NCI-H1092 treated with DMSO at 0.1 percent for 48 hours (cell line): ENCODE data around the gene ARHGAP42.

ENCODE experiments used
- DNase-seq: peaks from one replicate; lab custom pipeline; 2025; lab: John Stamatoyannopoulos, UW

ARHGAP42 gene

DNA sequence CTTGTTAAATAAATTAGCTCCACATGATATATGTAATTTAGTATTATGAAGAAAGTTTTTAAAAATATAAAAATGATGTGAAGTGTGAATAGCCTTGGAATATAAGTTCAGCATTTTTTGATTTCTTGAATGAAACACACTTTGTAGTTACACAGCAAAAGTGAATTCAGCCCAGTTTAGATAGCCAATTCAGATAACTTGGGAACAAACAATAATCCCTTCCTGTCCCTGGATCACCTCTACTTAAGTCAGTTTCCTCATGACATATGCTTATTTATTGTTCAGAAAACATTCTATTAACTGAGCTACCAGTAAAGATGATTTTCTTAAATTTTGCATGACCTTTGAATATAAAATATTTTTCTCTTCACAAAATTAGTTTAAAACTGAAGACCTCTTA is 335.2 kb downstream of the ARHGAP42 start:
- DNase-seq, result no peak

DNA sequence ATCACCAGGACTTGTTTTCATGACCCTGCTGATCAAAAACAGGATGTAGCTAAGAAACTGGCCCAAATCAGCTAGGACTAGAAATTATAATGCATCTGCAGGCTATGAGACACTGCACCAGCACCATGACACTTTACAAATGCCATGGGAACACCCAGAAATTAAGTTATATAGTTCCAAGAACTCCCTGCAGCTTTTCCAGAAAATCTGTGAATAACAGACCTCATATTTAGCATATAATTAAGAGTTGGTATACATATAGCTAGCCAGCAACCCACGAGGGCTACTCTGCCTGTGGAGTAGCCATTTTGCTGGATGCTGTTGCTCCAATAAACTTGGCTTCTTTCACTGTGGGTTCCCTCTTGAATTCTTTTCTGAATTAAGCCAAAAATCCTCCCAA is 341.6 kb downstream of the ARHGAP42 start:
- DNase-seq, result no peak

DNA sequence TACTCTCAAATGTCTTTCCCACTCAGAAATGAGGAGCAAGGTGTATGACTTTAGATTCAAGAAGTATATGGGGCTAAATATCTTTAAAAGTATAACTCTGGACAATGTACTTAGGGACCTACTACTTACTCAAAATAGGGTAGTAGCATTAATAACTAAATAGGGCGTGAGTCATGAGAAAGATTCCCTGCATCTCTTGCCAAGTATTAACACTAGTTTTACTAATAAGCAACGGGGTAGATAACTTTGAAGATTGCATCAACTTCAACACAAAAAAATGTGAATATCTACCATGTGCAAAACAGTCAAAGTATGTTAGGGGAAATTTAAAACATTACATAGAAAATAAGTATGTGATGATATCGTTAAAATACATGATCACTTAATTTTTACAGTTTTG is 342.9 kb downstream of the ARHGAP42 start:
- DNase-seq, result no peak

DNA sequence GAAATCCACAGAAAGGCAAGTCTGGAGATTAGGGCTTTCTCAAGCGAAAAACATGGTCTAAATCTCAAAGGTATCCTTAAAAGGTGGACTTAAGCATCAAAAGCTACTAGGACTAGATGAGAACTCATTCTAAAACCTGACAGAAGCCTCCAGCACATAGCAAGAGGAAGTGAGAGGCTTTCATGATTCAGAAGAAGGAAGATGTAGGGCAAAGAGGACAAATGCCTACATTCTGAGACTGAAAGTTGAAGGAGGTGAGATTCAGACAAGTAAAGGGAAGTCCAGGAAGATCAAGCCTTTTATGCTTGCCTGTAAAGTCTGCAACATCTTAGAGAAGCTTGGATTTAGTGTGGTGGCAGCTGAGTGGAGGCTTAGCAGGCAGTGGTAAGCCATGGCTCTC is 343.6 kb downstream of the ARHGAP42 start:
- no peak for DNase-seq

DNA sequence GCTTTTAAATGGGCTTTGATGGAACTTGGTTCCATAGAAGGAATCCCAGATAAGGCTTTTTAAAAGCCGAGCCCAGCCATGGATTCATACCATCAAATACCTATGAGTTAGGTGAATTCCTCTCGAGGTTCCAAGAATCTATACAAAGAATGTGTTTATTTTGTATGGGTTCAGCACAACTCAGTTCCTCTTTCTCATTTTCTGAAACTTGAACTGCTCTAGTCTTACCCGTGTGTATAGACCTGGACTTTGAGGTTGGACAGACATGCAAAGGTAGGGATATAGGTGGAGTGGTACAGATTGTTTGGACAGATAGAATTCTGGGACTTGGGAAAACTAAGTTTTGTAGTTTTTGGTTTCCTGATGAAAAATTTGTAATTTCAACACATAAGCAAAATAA is 344.6 kb downstream of the ARHGAP42 start:
- DNase-seq, result no peak

DNA sequence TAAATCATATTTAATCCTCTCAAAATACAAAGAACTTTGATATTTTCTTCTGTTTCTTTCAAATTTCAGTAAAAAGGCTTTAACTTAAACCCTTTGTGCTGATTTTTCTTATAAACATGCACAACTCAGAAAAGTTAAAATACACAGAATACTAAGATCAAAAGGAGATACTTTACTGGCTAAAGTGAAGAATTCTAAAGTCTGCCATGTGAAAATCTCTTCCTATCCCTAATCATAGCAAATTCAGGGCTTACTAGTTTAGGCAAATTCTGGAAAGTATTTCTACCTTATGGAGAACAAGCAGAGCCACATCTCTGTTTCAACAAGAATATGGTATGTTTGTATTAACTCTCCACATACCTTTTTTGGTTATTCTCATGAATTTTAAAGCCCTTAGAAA is 345.9 kb downstream of the ARHGAP42 start:
- no peak for DNase-seq

DNA sequence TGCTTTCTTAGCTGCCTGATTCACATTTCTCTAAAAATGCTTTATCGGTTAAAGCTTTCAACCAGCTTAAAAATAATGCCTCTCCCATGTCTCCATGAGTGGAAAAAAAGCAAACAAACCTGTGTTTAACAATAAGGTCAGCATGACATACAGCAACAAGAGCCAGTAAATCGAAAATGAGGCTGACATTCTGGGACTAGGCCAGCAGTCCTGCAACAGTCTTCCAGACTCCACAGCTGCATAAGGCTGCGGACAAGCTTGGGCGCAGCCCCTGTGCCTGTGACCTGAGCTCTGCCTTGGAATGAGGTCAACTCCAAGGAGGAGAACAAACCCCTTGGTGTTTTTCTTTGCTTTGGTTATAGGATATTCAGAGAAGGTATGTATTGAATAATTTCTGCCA is 347.0 kb downstream of the ARHGAP42 start:
- peak; percentile 45 for DNase-seq

DNA sequence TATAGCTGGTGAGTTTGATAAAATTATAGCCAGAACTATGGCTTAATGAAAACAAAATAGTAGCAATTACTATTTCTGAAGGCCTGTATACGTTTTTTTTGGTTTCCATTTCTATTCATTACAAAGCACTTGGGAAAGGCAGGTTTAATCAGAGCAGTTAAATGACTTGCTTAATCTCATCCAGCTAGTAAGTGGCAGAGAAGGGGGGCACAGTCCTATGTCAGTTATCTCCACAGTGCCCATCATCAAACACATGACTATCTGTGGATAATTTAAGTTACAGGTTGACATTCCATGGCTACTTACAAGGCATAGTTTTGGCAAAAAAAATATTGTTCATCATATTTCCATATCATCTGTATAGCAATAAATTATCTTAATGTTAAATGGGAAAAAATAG is 348.8 kb downstream of the ARHGAP42 start:
- no peak for DNase-seq
